ENCODE results near the gene AGMO. TPM values are rescaled to one million over a fixed set of nuclear protein-coding genes. Genes with fewer than 3 reads are reported as not detected.

Gene AGMO
- total RNA-seq, 1 experiment from 2014 or later, result not detected

- CTCF ChIA-PET, result no interaction called here
- in situ Hi-C loops (cut with HindIII; ENCODE audit: low pct_unique_long_range_greater_than_20kb, low sequenced_read_pairs) (no loop called here), intact Hi-C loops (cut with micrococcal nuclease; ENCODE audit: unreplicated experiment) (no loop called here)
- BruUV-seq (replicated peaks), result no TSS peak
- POLR2A ChIA-PET, result no interaction called here
- H3K4me1 ChIP-seq (ENCODE audit: control insufficient read depth, insufficient read depth, low read length), result no peaks in the 10 kb centered on the region
- H3K9me3 ChIP-seq (ENCODE audit: control insufficient read depth, insufficient read depth, low read depth, low read length), result no peaks in the 10 kb centered on the region
- DNase-seq (ENCODE audit: low read depth, low spot score) (no peak), ATAC-seq (no peak)
- TF ChIP-seq CTCF (IDR thresholded peaks at IDR 0.05) (no peak), SIN3A (IDR thresholded peaks at IDR 0.05; ENCODE audit: borderline replicate concordance, insufficient read depth, low read depth, low read length) (no peak), TCF7L2 (IDR thresholded peaks at IDR 0.05; ENCODE audit: low read depth, low read length) (no peak), POLR2AphosphoS5 (IDR thresholded peaks at IDR 0.05; ENCODE audit: low read depth, low read length) (no peak)
- TF ChIP-seq, protein P1, sequence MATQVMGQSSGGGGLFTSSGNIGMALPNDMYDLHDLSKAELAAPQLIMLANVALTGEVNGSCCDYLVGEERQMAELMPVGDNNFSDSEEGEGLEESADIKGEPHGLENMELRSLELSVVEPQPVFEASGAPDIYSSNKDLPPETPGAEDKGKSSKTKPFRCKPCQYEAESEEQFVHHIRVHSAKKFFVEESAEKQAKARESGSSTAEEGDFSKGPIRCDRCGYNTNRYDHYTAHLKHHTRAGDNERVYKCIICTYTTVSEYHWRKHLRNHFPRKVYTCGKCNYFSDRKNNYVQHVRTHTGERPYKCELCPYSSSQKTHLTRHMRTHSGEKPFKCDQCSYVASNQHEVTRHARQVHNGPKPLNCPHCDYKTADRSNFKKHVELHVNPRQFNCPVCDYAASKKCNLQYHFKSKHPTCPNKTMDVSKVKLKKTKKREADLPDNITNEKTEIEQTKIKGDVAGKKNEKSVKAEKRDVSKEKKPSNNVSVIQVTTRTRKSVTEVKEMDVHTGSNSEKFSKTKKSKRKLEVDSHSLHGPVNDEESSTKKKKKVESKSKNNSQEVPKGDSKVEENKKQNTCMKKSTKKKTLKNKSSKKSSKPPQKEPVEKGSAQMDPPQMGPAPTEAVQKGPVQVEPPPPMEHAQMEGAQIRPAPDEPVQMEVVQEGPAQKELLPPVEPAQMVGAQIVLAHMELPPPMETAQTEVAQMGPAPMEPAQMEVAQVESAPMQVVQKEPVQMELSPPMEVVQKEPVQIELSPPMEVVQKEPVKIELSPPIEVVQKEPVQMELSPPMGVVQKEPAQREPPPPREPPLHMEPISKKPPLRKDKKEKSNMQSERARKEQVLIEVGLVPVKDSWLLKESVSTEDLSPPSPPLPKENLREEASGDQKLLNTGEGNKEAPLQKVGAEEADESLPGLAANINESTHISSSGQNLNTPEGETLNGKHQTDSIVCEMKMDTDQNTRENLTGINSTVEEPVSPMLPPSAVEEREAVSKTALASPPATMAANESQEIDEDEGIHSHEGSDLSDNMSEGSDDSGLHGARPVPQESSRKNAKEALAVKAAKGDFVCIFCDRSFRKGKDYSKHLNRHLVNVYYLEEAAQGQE (IDR thresholded peaks at IDR 0.05; ENCODE audit: insufficient read depth in 1 of 2, low read depth in 2 of 2, low read length in 1 of 2), result no peak
- H3K36me3 ChIP-seq (ENCODE audit: control insufficient read depth, insufficient read depth, low read length), result no peaks in the 10 kb centered on the region
- H3K27me3 ChIP-seq (ENCODE audit: control insufficient read depth, insufficient read depth, low read length), result no peaks in the 10 kb centered on the region
- H3K4me3 ChIP-seq (ENCODE audit: low read depth in 2 of 2, low read length in 2 of 2), result no peak overlapping the region
- no peak overlapping the region for H3K27ac ChIP-seq (ENCODE audit: low read length)
Observed at GRCh38 chr7:15494711-15495110, 67.1 kb downstream of the AGMO start.

DNA sequence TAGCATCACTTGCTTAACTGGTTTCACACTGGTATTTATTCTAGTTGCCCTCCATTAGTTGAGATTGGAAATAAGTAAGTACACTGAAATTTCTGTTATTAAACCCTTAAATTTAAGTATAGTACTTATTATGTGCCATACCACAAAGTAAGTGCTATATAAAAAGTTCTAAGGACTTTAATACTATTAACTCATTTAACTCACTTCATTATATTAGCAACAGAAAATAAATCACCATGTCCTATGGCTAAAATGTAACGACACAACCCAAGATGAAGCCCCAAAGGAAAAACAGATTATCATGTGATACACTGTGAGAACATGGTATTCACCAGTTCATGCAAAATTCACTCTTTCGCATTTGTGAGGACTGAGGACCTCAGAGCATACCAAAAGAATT is 70.5 kb downstream of the AGMO start:
- ChIA-PET POLR2A (no interaction called here), CTCF (no interaction called here)
- Histone ChIP-seq H3K27me3 (ENCODE audit: control insufficient read depth, insufficient read depth, low read length) (no peaks in the 10 kb centered on the region), H3K27ac (ENCODE audit: low read length) (no peak overlapping the region), H3K4me1 (ENCODE audit: control insufficient read depth, insufficient read depth, low read length) (no peaks in the 10 kb centered on the region), H3K4me3 (ENCODE audit: low read depth in 2 of 2, low read length in 2 of 2) (no peak overlapping the region), H3K36me3 (ENCODE audit: control insufficient read depth, insufficient read depth, low read length) (no peaks in the 10 kb centered on the region), H3K9me3 (ENCODE audit: control insufficient read depth, insufficient read depth, low read depth, low read length) (no peaks in the 10 kb centered on the region)
- no peak for TF ChIP-seq SIN3A (IDR thresholded peaks at IDR 0.05; ENCODE audit: borderline replicate concordance, insufficient read depth, low read depth, low read length)
- TF ChIP-seq POLR2AphosphoS5 (IDR thresholded peaks at IDR 0.05; ENCODE audit: low read depth, low read length), result no peak
- TF ChIP-seq CTCF (IDR thresholded peaks at IDR 0.05), result no peak
- no peak for TF ChIP-seq TCF7L2 (IDR thresholded peaks at IDR 0.05; ENCODE audit: low read depth, low read length)
- TF ChIP-seq, protein P1 (IDR thresholded peaks at IDR 0.05; ENCODE audit: insufficient read depth in 1 of 2, low read depth in 2 of 2, low read length in 1 of 2), result no peak
- intact Hi-C loops (cut with micrococcal nuclease; ENCODE audit: unreplicated experiment) (no loop called here), in situ Hi-C loops (cut with HindIII; ENCODE audit: low pct_unique_long_range_greater_than_20kb, low sequenced_read_pairs) (no loop called here)
- DNase-seq (ENCODE audit: low read depth, low spot score), result no peak
- ATAC-seq, result no peak
- BruUV-seq (replicated peaks), result no TSS peak

Measured in Panc1 (cell line).